Liver (tissue), 9 donors: ENCODE measurements around the gene SOX13. TPM values are rescaled to one million over a fixed set of nuclear protein-coding genes. Genes with fewer than 3 reads are reported as not detected.
"Not testable (repeated sequence)": the region's sequence is repeated elsewhere in the genome, so short reads cannot be mapped to it uniquely, and the experiment has no call there.

ENCODE experiments used
- DNase-seq: peaks from one replicate; pipeline ENCODE4 v3.0.0-alpha.2; 2017; ENCODE audit warnings: low spot score
- H3K27ac ChIP-seq, 2 donors: one replicate each; pipeline ENCODE4 v1.7.0; 2013; ENCODE audit warnings: inconsistent platforms in 2 of 2, low read length in 2 of 2, control low read depth in 1 of 2, low read depth in 1 of 2, mild to moderate bottlenecking in 1 of 2
- H3K27me3 ChIP-seq, 4 donors: one replicate each; pipeline versions ENCODE4 v1.6.1 to v1.7.0; 2013; ENCODE audit warnings: low read length in 3 of 4, inconsistent platforms in 1 of 4, mild to moderate bottlenecking in 1 of 4, moderate library complexity in 1 of 4; ENCODE audit not compliant: control insufficient read depth in 4 of 4, insufficient read depth in 4 of 4
- H3K36me3 ChIP-seq, 4 donors: one replicate each; pipeline versions ENCODE4 v1.6.1 to v1.7.0; 2013; ENCODE audit warnings: low read length in 3 of 4, mild to moderate bottlenecking in 3 of 4, low read depth in 1 of 4, moderate library complexity in 1 of 4; ENCODE audit not compliant: control insufficient read depth in 4 of 4, insufficient read depth in 3 of 4
- H3K4me1 ChIP-seq, 4 donors: one replicate each; pipeline versions ENCODE4 v1.6.1 to v1.7.0; 2013; ENCODE audit warnings: low read length in 3 of 4, mild to moderate bottlenecking in 3 of 4, moderate library complexity in 1 of 4; ENCODE audit not compliant: control insufficient read depth in 4 of 4, insufficient read depth in 4 of 4
- H3K4me3 ChIP-seq, 3 donors: one replicate each; pipeline versions ENCODE4 v1.6.1 to v1.7.0; 2013; ENCODE audit warnings: low read length in 3 of 3, control low read depth in 1 of 3, low read depth in 1 of 3, mild to moderate bottlenecking in 1 of 3
- H3K9ac ChIP-seq, 2 donors: one replicate each; pipeline ENCODE4 v1.7.0; 2013; ENCODE audit warnings: low read length in 2 of 2, mild to moderate bottlenecking in 2 of 2, moderate library complexity in 2 of 2, control low read depth in 1 of 2, low read depth in 1 of 2
- H3K9me3 ChIP-seq, 4 donors: one replicate each; pipeline versions ENCODE4 v1.6.1 to v1.7.0; 2013; ENCODE audit warnings: low read length in 3 of 4; ENCODE audit not compliant: control insufficient read depth in 4 of 4
- EGR1 ChIP-seq, 2 donors: IDR thresholded peaks; 2 replicates each; pipeline ENCODE4 v1.6.1; 2016 to 2018; ENCODE audit warnings: antibody characterized with exemption in 2 of 2, low read depth in 2 of 2
- FOXA1 ChIP-seq: IDR thresholded peaks from 2 replicates; pipeline ENCODE4 v1.6.1; 2016; ENCODE audit warnings: antibody characterized with exemption
- FOXA2 ChIP-seq: IDR thresholded peaks from 2 replicates; pipeline ENCODE4 v1.6.1; 2016; ENCODE audit warnings: antibody characterized with exemption
- GABPA ChIP-seq, 2 donors: IDR thresholded peaks in 1 of 2; conservative IDR thresholded peaks in 1 of 2; 2 replicates each; pipeline ENCODE4 v1.6.1; 2016; ENCODE audit warnings: antibody characterized with exemption in 2 of 2, mild to moderate bottlenecking in 1 of 2, moderate library complexity in 1 of 2
- HNF4A ChIP-seq, 2 donors: conservative IDR thresholded peaks; 2 replicates each; pipeline ENCODE4 v1.6.1; 2016; ENCODE audit warnings: antibody characterized with exemption in 2 of 2, mild to moderate bottlenecking in 2 of 2
- HNF4G ChIP-seq: IDR thresholded peaks from 2 replicates; pipeline ENCODE4 v1.6.1; 2016; ENCODE audit warnings: antibody characterized with exemption
- NR2F2 ChIP-seq: IDR thresholded peaks from 2 replicates; pipeline ENCODE4 v1.6.1; 2016; ENCODE audit warnings: antibody characterized with exemption
- RAD21 ChIP-seq, 2 donors: IDR thresholded peaks; 2 replicates each; pipeline ENCODE4 v1.6.1; 2016; ENCODE audit warnings: antibody characterized with exemption in 2 of 2, mild to moderate bottlenecking in 2 of 2
- REST ChIP-seq: IDR thresholded peaks from 2 replicates; pipeline ENCODE4 v1.6.1; 2016; ENCODE audit warnings: antibody characterized with exemption, mild to moderate bottlenecking
- RXRA ChIP-seq, 2 donors: IDR thresholded peaks; 2 replicates each; pipeline ENCODE4 v1.6.1; 2017 to 2018; ENCODE audit warnings: antibody characterized with exemption in 2 of 2, mild to moderate bottlenecking in 1 of 2
- SP1 ChIP-seq: IDR thresholded peaks from 2 replicates; pipeline ENCODE4 v1.6.1; 2018; ENCODE audit warnings: antibody characterized with exemption, mild to moderate bottlenecking
- TAF1 ChIP-seq: conservative IDR thresholded peaks from 2 replicates; pipeline ENCODE4 v1.6.1; 2016; ENCODE audit warnings: antibody characterized with exemption, mild to moderate bottlenecking
- YY1 ChIP-seq: IDR thresholded peaks from 2 replicates; pipeline ENCODE4 v1.6.1; 2016; ENCODE audit warnings: antibody characterized with exemption, mild to moderate bottlenecking
- ZBTB33 ChIP-seq: IDR thresholded peaks from 2 replicates; pipeline ENCODE4 v1.6.1; 2016; ENCODE audit warnings: antibody characterized with exemption
- WGBS: extraction: QIAGEN DNeasy Blood & Tissue Kit; methylation state at CpG from one replicate; pipeline ENCODE4 v1.1.7; 2013; 5-methylcytosine and 5-hydroxymethylcytosine counted together
- polyA plus RNA-seq, 2 donors: library from polyadenylated mRNA; stranded (reverse) in 1 of 2; unstranded in 1 of 2; fragments of 200-250 nt in 1 of 2; fragments of >200 nt in 1 of 2; fragmentation: Nextera tagmentation in 1 of 2; extraction: Ambion mirVana in 1 of 2; gene quantifications; one replicate each; pipeline versions ENCODE4 v1.2.1 to v1.2.3, GENCODE V29; 2013 to 2015
- total RNA-seq, 2 donors: library from RNA; depleted of rRNA; stranded (reverse); fragments of >200 nt; gene quantifications; one replicate each; pipeline ENCODE4 v1.2.3, GENCODE V29; 2014
- TF ChIP-seq, protein P1 (sequence below): IDR thresholded peaks from 2 replicates; pipeline ENCODE4 v1.6.1; 2016; ENCODE audit warnings: antibody characterized with exemption
- donor health status: healthy.
- donor health status: healthy.
- donor health status: healthy.
- donor health status: healthy.
- donor health status: healthy.

Gene SOX13
- total and polyA plus RNA-seq, 4 donors, result 7.8 to 15.5 (median 8.7) TPM

DNA sequence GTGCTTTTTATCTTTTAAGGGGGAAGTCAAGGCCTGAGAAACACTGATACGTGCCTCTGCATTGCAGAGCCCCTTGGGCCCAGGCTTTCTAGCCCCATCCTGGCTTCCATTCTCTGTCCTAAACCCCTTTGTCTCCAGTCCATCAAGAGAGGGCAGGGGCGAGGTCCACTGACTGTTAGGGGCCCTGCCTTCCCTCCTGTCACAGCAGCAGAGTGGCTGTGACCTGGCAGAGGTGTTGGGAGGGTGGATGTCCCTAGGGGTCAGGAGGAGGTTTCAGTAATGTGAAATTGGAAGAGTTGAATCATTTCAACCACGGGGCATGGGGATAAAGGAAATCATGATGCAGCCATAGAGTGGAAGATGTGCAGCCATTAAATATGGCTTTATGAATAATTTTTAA, 24.0 kb downstream of the SOX13 start:
- no peak overlapping the region for H3K9ac ChIP-seq
- no peak overlapping the region for H3K27ac ChIP-seq
- no peak for TF ChIP-seq ZBTB33
- no peaks in the 10 kb centered on the region for H3K27me3 ChIP-seq
- H3K9me3 ChIP-seq, result no peaks in the 10 kb centered on the region
- WGBS, result 82% methylated on average over 3 of the region's 3 CpGs
- peaks cover 6 to 43% (median 30%) of the 10 kb centered on the region in 4 donors for H3K4me1 ChIP-seq
- H3K36me3 ChIP-seq, result no peaks in the 10 kb centered on the region
- DNase-seq, result no peak
- H3K4me3 ChIP-seq, result no peak overlapping the region

DNA sequence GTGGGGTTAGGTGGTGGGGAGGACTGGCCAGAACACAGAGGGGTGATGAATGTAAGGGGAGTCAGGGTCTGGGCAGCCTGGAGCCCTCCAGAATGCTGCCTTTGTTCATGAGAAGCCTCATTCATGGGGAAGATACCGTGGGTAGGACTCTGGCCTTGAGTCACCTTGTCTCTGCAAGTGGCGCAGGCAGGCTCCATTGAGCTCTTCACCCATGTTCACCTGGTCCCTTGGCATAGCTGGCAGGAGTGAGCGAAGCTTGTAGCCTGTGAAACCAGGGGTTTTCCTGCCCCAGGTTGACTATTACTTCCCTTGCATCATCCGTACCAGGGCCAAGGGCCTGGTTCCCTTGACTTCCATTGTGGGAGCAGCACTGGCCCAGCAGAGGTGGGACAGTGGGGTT, 25.8 kb downstream of the SOX13 start:
- H3K4me1 ChIP-seq, result peaks cover 14 to 48% (median 29%) of the 10 kb centered on the region in 4 donors
- 84% methylated on average over 4 of the region's 4 CpGs for WGBS
- H3K27me3 ChIP-seq, result no peaks in the 10 kb centered on the region
- no peaks in the 10 kb centered on the region for H3K9me3 ChIP-seq
- no peak overlapping the region for H3K27ac ChIP-seq
- H3K9ac ChIP-seq, result no peak overlapping the region
- no peak overlapping the region for H3K4me3 ChIP-seq
- DNase-seq, result no peak
- H3K36me3 ChIP-seq, result no peaks in the 10 kb centered on the region
- no peak for TF ChIP-seq GABPA (IDR thresholded peaks at IDR 0.05 in 1 of 2, conservative IDR thresholded peaks at IDR 0.05 in 1 of 2)
- no peak for TF ChIP-seq EGR1 (IDR thresholded peaks at IDR 0.05; ENCODE audit: low read depth in 2 of 2)
- TF ChIP-seq, protein P1, sequence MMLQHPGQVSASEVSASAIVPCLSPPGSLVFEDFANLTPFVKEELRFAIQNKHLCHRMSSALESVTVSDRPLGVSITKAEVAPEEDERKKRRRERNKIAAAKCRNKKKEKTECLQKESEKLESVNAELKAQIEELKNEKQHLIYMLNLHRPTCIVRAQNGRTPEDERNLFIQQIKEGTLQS, result no peak

DNA sequence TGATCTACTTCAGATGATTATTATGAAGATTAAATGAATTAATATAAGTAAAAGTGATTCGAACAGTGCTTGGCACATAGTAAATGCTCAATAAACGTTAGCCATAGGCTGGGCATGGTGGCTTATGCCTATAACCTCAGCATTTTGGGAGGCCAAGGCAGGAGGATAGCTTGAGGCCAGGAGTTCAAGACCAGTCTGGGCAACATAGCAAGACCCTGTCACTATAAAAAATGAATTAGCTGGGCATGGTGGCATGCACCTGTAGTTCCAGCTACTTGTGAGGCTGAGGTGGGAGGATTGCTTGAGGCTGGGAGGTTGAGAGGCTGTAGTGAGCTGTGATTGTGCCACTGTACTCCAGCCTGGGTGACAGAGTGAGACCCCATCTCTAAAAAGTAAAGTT, 26.8 kb downstream of the SOX13 start:
- H3K4me3 ChIP-seq, H3K27me3 ChIP-seq, H3K9ac ChIP-seq, H3K9me3 ChIP-seq, DNase-seq, H3K27ac ChIP-seq, H3K36me3 ChIP-seq: not testable (repeated sequence)
- 88% methylated on average over 2 of the region's 2 CpGs for WGBS
- H3K4me1 ChIP-seq, result peaks cover 12 to 41% (median 30%) of the 10 kb centered on the region in 4 donors

DNA sequence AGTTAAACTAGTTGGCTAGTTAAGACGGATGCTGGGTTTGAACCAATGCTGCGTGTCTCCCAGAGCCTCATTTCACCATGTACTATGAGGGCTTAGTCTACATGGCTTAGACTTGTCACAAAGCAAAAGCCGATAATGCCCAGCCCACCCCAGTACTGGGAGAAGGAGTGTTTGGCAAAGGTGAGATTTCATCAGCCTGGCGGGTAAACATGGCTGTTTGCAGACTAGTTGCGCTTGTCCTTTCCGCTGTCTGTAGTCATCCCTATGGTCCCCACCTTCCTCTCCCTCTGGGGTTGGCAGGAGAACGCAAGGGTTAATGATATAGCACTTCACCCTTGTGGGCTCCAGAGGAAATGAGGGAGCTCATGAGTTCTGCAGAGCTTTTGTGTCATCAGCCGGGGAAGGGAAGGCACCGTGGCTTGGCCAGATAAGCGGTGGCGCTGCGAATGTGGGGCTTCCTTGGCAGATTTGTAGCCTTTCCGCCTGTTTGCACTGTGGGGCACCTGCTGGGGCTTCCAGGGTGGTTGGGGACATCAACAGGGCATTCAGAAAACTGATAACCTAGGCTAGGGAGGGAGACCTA, 29.2 kb downstream of the SOX13 start:
- Histone ChIP-seq H3K4me1 (peaks cover 12 to 38% (median 30%) of the 10 kb centered on the region in 4 donors), H3K9me3 (no peaks in the 10 kb centered on the region), H3K9ac (no peak overlapping the region), H3K27ac (peak overlapping the region; percentile 21 to 39), H3K4me3 (no peak overlapping the region), H3K36me3 (no peaks in the 10 kb centered on the region), H3K27me3 (no peaks in the 10 kb centered on the region)
- WGBS, result 22% methylated on average over 13 of the region's 13 CpGs
- TF ChIP-seq RXRA (IDR thresholded peaks at IDR 0.05) (peak; percentile 48 to 60), FOXA2 (peak; percentile 89), NR2F2 (no peak), SP1 (peak; percentile 26), HNF4G (no peak), FOXA1 (peak; percentile 83), EGR1 (IDR thresholded peaks at IDR 0.05; ENCODE audit: low read depth in 2 of 2) (no peak), YY1 (peak; percentile 52), RAD21 (IDR thresholded peaks at IDR 0.05) (peak in 1 of 2 donors; percentile 47), REST (peak; percentile 23), TAF1 (no peak), HNF4A (conservative IDR thresholded peaks at IDR 0.05) (peak; percentile 62 to 73), GABPA (IDR thresholded peaks at IDR 0.05 in 1 of 2, conservative IDR thresholded peaks at IDR 0.05 in 1 of 2) (no peak)
- TF ChIP-seq, protein P1, result peak; percentile 75
- DNase-seq, result peak; percentile 49
